HG03469 (cell line): ENCODE data around the gene CCDC179.
A peak's percentile ranks its signal among the peaks of the same experiment; 100 is the strongest.

Experiments
- ATAC-seq: cut with Tn5 transposase; IDR thresholded peaks from one replicate; pipeline ENCODE4 v1.9.1; 2021; ENCODE audit warnings: mild to moderate bottlenecking, moderate library complexity, moderate number of reproducible peaks; ENCODE audit not compliant: unreplicated experiment

The CCDC179 gene

GRCh38 chr11:22808571-22809197 lies 51.6 kb downstream of the CCDC179 start:
- ATAC-seq: peak; percentile 10

DNA sequence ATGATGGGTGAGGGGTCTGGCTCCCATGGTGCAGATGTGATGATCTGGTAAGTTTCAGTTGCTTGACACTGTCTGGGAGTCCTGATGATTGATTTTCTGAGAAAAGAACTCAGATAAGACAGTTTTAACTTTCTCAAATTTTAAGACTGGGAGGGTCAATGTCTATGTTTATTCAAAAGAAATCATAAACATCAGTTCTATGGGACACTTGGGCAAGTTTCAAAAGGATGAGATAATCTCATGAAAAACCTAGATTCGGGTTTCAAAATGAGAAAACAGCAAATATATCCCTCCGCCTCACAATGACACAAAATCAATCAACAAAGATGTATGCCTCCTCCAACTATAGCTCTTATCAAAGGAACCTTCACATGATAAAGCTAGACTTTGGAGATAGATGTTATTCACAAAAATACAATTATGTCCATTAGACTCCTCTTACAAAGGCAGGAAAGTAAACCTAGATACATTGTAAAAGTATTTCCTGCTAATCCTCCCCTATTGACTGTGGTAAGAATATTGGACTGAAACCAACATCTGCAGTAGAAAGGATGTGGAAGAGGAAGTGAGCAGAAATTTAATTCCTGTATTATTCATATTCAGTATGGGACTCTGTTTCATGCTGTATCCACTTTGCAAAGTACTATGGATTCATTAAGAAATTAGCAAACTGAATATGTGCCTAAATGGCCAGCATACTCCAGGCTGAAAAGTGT lies 52.3 kb downstream of the CCDC179 start:
- peak; percentile 97 for ATAC-seq

DNA sequence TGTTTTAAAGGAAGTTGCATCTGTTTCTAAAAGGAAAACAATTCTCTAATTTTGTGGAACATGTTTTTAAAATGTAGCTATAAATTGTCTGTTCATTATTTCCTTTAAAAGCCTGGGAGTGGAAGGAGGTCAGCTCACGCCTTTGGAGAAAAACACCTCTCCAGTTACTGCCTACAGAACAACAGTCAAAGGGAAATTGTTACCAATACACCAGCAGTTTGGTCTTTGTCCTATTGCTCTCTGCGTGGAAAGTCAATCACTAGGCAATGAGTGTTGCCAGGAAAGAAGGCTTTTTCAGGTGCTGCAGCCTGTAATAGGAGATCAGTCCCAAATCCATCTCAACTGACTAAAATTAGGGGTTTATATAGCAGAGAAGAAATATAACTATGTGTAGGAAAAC lies 52.9 kb downstream of the CCDC179 start:
- no peak for ATAC-seq

GRCh38 chr11:22802861-22803260 lies 57.4 kb downstream of the CCDC179 start:
- ATAC-seq: no peak

DNA sequence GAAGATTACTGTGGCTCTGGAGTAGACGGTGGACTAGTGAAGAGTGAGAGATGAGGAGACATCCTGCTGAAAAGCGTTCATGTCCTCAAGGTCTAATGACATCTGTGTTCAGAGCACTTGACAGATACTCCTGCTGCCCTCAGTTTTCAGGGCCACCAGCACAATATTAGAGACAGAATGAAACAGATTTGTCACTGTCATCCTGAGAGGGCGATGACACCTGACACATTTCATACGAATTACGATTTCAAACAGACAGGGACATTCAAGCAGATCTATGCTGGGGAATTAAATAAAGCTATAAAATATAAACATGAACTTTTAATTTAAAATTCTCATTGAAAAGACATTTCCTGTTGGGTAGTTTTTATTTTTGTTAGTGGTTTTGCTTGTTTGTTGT lies 59.8 kb downstream of the CCDC179 start:
- ATAC-seq: no peak

DNA sequence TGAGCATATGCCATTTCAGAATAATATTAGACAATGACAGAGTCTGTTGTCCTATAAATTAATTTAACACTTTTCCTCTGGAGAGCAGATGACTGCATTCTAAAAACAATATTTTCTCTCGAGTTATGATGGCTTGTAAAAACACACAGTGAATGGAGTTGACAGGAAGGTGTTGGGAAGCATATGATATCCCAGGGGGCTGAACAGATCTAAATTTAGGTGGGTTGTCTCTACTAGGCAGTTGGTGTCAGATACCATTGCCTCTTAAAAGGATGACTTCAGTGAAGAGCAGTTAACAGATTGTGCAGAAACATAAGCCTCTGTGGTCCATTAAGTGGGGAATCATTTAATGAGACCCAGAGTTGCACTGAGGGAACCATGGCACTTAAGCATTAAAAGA lies 61.4 kb downstream of the CCDC179 start:
- no peak for ATAC-seq

- ATAC-seq: no peak
Measured at GRCh38 chr11:22797047-22797446, 63.2 kb downstream of the CCDC179 start.
